Memory B cell (primary cell): ENCODE data around the gene OCLN.
A peak's percentile ranks its signal among the peaks of the same experiment; 100 is the strongest.
"Not testable (repeated sequence)": the region's sequence is repeated elsewhere in the genome, so short reads cannot be mapped to it uniquely, and the experiment has no call there.

ENCODE experiments used
- ATAC-seq: fragments of 150-1000 bp; cut with Tn5 transposase; 2 replicates; pipeline ENCODE4 v1.10.0; 2021; ENCODE audit warnings: low read depth, mild to moderate bottlenecking, moderate library complexity
- DNase-seq, 2 donors: peaks; one replicate each; pipeline ENCODE4 v3.0.0; 2022; ENCODE audit warnings: low spot score in 2 of 2
- H3K27ac Mint-ChIP-seq: one replicate; pipeline ENCODE4 v1.8.0; 2022; ENCODE audit warnings: mild to moderate bottlenecking, moderate library complexity, mixed read lengths
- H3K27me3 Mint-ChIP-seq: one replicate; pipeline ENCODE4 v1.8.0; 2022; ENCODE audit warnings: mixed read lengths
- H3K36me3 Mint-ChIP-seq: one replicate; pipeline ENCODE4 v1.8.0; 2022; ENCODE audit warnings: mild to moderate bottlenecking, mixed read lengths
- H3K4me1 Mint-ChIP-seq: one replicate; pipeline ENCODE4 v1.8.0; 2022; ENCODE audit warnings: mixed read lengths
- H3K4me3 Mint-ChIP-seq: one replicate; pipeline ENCODE4 v1.8.0; 2022; ENCODE audit warnings: mild to moderate bottlenecking, moderate library complexity, mixed read lengths
- H3K9me3 Mint-ChIP-seq: one replicate; pipeline ENCODE4 v1.8.0; 2022; ENCODE audit warnings: mixed read lengths

OCLN gene

GRCh38 chr5:69471516-69471915, 21.1 kb upstream of the OCLN start:
- not testable (repeated sequence) for H3K4me3 Mint-ChIP-seq, DNase-seq, H3K27ac Mint-ChIP-seq, H3K27me3 Mint-ChIP-seq, H3K36me3 Mint-ChIP-seq, H3K4me1 Mint-ChIP-seq, ATAC-seq, H3K9me3 Mint-ChIP-seq

- H3K27me3 Mint-ChIP-seq, H3K36me3 Mint-ChIP-seq, H3K9me3 Mint-ChIP-seq, H3K4me1 Mint-ChIP-seq, H3K27ac Mint-ChIP-seq, H3K4me3 Mint-ChIP-seq, ATAC-seq, DNase-seq: not testable (repeated sequence)
These were observed 20.0 kb upstream of the OCLN start for GRCh38 chr5:69472535-69473143.

DNA sequence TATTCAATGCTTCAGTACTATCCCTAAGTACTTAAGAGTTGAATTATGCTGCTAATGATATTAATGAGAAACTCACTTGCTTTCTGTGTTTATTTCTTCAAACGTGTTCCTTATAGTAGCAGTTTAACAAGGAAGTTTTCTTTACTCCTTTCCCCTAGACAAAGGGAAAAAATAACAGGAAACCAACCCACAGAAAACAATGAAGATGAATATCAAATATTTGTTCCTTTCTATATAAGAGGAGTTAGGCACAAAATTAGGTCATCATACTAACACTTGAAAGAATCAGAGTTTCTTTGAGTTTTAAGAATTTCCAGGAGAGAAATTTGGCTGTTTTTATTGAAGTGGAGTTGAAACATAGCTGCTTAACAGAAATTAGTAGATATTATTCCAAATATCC, 15.4 kb upstream of the OCLN start:
- Mint-ChIP-seq H3K4me3 (no peak overlapping the region), H3K9me3 (no peaks in the 10 kb centered on the region), H3K27ac (no peak overlapping the region), H3K27me3 (no peaks in the 10 kb centered on the region), H3K36me3 (no peaks in the 10 kb centered on the region), H3K4me1 (no peaks in the 10 kb centered on the region)
- DNase-seq, result no peak
- no peak for ATAC-seq

GRCh38 chr5:69478296-69478695, 14.3 kb upstream of the OCLN start:
- H3K36me3 Mint-ChIP-seq, ATAC-seq, H3K4me1 Mint-ChIP-seq, H3K27me3 Mint-ChIP-seq, H3K9me3 Mint-ChIP-seq, DNase-seq, H3K4me3 Mint-ChIP-seq, H3K27ac Mint-ChIP-seq: not testable (repeated sequence)

DNA sequence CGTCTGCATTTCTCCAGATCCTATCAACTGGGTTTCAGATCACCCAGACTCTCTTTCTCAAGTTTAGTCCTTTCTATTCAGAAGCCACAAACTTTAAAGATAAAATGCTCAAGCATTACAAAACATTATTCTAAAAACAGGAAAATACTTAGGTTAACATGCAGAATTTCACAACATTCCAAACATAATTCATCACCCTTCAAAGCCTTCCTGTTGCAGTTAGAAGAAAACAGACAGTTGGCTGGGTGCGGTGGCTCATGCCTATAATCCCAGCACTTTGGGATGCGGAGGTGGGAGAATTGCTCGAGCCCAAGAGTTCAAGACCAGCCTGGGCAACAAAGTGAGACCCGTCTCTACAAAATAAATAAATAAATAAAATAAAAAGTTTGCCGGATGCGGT, 7.7 kb upstream of the OCLN start:
- DNase-seq (no peak), ATAC-seq (no peak)
- Mint-ChIP-seq H3K4me1 (no peaks in the 10 kb centered on the region), H3K36me3 (no peaks in the 10 kb centered on the region), H3K4me3 (no peak overlapping the region), H3K27me3 (peaks cover 3% of the 10 kb centered on the region), H3K9me3 (no peaks in the 10 kb centered on the region), H3K27ac (no peak overlapping the region)

DNA sequence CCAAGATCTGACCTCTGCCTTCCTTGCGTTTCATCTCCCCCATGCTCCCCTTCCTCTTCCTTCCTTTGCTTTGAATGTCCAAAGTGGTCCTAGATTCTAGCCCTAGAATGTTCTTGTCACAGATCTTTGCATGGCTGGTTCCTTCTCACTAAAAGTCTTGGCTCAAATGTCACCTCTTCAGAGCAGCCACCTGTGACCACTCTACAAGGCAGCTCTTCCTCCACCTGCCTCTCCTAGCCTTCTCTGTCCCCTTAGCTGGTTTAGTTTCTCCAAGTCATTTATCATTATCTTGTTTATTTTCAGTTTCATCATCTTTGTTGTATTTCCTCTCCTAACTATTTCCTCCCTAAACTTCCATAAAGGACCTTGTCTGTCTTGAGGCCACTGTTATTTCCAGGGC, 7.1 kb upstream of the OCLN start:
- Mint-ChIP-seq H3K27ac (no peak overlapping the region), H3K9me3 (no peaks in the 10 kb centered on the region), H3K36me3 (no peaks in the 10 kb centered on the region), H3K4me1 (no peaks in the 10 kb centered on the region), H3K4me3 (no peak overlapping the region), H3K27me3 (peaks cover 3% of the 10 kb centered on the region)
- ATAC-seq (no peak), DNase-seq (no peak)

GRCh38 chr5:69489246-69489645, 3.3 kb upstream of the OCLN start:
- H3K27ac Mint-ChIP-seq, result no peak overlapping the region
- no peak overlapping the region for H3K4me3 Mint-ChIP-seq
- H3K4me1 Mint-ChIP-seq, result peaks cover 5% of the 10 kb centered on the region
- ATAC-seq (no peak), DNase-seq (no peak)
- H3K27me3 Mint-ChIP-seq, result peaks cover 16% of the 10 kb centered on the region
- no peaks in the 10 kb centered on the region for H3K36me3 Mint-ChIP-seq
- no peaks in the 10 kb centered on the region for H3K9me3 Mint-ChIP-seq

DNA sequence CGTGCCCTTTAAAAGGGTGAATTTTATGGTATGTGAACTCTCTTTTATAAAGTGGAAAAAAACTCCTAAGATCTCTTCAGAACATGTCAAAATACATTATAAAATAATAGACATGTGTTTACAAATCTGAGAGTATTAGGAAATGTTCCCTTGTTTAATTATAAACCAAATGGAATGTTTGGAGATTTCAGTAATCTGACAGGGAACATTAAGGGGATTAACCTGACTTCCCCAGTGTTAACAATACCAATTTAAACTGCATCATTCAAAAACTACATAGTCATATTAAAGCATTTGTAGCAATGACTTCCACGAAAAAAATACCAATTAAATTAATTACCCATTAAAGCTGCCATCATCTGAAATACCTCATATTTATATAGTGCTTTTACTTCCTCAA, 1.6 kb upstream of the OCLN start:
- Mint-ChIP-seq H3K27ac (no peak overlapping the region), H3K9me3 (no peaks in the 10 kb centered on the region), H3K36me3 (no peaks in the 10 kb centered on the region), H3K4me1 (peaks cover 5% of the 10 kb centered on the region), H3K27me3 (peaks cover 19% of the 10 kb centered on the region), H3K4me3 (no peak overlapping the region)
- ATAC-seq (no peak), DNase-seq (no peak)

GRCh38 chr5:69491838-69492390, 676 bp upstream of the OCLN start:
- H3K4me1 Mint-ChIP-seq, result peaks cover 5% of the 10 kb centered on the region
- H3K27me3 Mint-ChIP-seq, result peaks cover 18% of the 10 kb centered on the region
- ATAC-seq (no peak), DNase-seq (no peak)
- H3K36me3 Mint-ChIP-seq, result no peaks in the 10 kb centered on the region
- H3K4me3 Mint-ChIP-seq, result peak overlapping the region; percentile 83
- no peaks in the 10 kb centered on the region for H3K9me3 Mint-ChIP-seq
- no peak overlapping the region for H3K27ac Mint-ChIP-seq

- no peaks in the 10 kb centered on the region for H3K9me3 Mint-ChIP-seq
- H3K4me3 Mint-ChIP-seq, result peak overlapping the region; percentile 83
- no peak overlapping the region for H3K27ac Mint-ChIP-seq
- ATAC-seq (peak; percentile 37), DNase-seq (no peak)
- peaks cover 5% of the 10 kb centered on the region for H3K4me1 Mint-ChIP-seq
- H3K27me3 Mint-ChIP-seq, result peaks cover 18% of the 10 kb centered on the region
- no peaks in the 10 kb centered on the region for H3K36me3 Mint-ChIP-seq
These were observed 369 bp downstream of the OCLN start for GRCh38 chr5:69492923-69493395.

DNA sequence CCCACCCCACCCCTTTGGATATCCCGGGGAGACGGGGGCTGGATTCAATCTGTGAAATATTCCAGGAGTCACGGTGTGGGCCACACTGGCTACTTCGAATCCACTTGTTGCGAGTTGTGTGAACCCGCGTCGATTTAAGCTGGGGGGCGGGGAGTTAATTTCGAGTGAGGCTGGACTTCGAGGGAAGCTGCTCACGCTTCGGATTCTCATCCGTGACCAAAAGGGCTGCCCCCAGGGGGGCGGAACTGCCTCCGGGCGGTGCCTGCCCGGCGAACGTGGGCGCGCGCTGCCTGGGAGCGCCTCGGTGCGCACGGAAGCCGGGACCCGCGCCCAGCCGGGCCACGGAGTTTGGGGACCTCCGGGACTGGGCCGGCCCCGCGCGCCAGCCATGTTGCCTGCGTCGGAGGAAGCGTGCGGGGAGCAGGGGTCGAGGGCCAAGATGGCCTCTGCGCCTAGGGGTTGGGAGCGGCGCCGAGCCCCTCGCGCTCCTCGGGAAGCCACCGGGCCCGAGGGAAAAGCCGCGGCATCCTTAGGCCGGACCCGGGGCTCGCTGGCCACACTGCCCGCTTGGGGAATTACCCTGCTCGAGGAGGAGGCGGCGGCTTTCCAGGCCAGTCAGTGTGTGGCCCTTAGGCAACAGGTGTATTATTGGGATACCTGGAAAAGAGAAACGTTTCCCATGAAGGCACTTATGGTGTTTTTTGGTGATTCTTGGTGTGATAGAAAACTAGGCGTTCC, 975 bp downstream of the OCLN start:
- peak overlapping the region; percentile 83 for H3K4me3 Mint-ChIP-seq
- peaks cover 5% of the 10 kb centered on the region for H3K4me1 Mint-ChIP-seq
- peaks cover 18% of the 10 kb centered on the region for H3K27me3 Mint-ChIP-seq
- H3K9me3 Mint-ChIP-seq, result no peaks in the 10 kb centered on the region
- no peak overlapping the region for H3K27ac Mint-ChIP-seq
- ATAC-seq (peak; percentile 26), DNase-seq (peak in 1 of 2 donors; percentile 10)
- no peaks in the 10 kb centered on the region for H3K36me3 Mint-ChIP-seq

- no peak for ATAC-seq
- no peak overlapping the region for H3K27ac Mint-ChIP-seq
- H3K36me3 Mint-ChIP-seq, result no peaks in the 10 kb centered on the region
- H3K9me3 Mint-ChIP-seq, result no peaks in the 10 kb centered on the region
- peak overlapping the region; percentile 43 for H3K4me3 Mint-ChIP-seq
- H3K27me3 Mint-ChIP-seq, result peaks cover 18% of the 10 kb centered on the region
- peaks cover 5% of the 10 kb centered on the region for H3K4me1 Mint-ChIP-seq
- DNase-seq, result no peak
These were observed 1.9 kb downstream of the OCLN start for GRCh38 chr5:69494452-69494851.

- no peak overlapping the region for H3K4me3 Mint-ChIP-seq
- no peaks in the 10 kb centered on the region for H3K9me3 Mint-ChIP-seq
- DNase-seq, result no peak
- no peak overlapping the region for H3K27ac Mint-ChIP-seq
- ATAC-seq, result no peak
- H3K4me1 Mint-ChIP-seq, result peaks cover 5% of the 10 kb centered on the region
- H3K27me3 Mint-ChIP-seq, result peaks cover 10% of the 10 kb centered on the region
- H3K36me3 Mint-ChIP-seq, result no peaks in the 10 kb centered on the region
These were observed 4.5 kb downstream of the OCLN start for GRCh38 chr5:69497006-69497520.

DNA sequence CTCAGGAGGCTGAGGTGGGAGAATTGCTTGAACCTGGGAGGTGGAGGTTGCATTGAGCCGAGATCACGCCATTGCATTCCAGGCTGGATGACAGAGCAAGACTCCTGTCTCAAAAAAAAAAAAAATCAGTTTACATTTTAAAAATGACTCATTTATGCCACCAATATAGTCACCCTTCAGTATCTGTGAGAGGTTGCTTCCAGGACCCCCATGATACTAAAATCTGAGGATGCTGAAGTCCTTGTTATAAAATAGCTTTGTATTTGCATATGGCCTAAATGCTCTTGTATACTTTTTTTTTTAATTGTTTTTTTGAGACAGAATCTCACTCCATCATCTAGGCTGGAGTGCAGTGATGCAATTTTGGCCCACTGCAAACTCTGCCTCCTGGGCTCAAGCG, 5.8 kb downstream of the OCLN start:
- no peaks in the 10 kb centered on the region for H3K9me3 Mint-ChIP-seq
- no peak for ATAC-seq

More for the DNA sequence above, 5.8 kb downstream of the OCLN start:
- Mint-ChIP-seq H3K4me1 (no peaks in the 10 kb centered on the region), H3K27ac (no peak overlapping the region), H3K36me3 (no peaks in the 10 kb centered on the region), H3K27me3 (peaks cover 5% of the 10 kb centered on the region), H3K4me3 (no peak overlapping the region)
- DNase-seq, result no peak
